ENCODE results near the gene TAPT1. TPM values are rescaled to one million over a fixed set of nuclear protein-coding genes. Genes with fewer than 3 reads are reported as not detected.

Gene TAPT1
- total RNA-seq, 1 donor from 2014 or later, result 7.0 TPM

- H3K4me3 ChIP-seq (ENCODE audit: low read depth, low read length), result no peak overlapping the region
- TF ChIP-seq CTCF (conservative IDR thresholded peaks at IDR 0.05; ENCODE audit: low read depth, low read length), result no peak
- no peak for DNase-seq (ENCODE audit: low read depth)
Measured at GRCh38 chr4:16165931-16166330, 60.3 kb downstream of the TAPT1 start.

DNA sequence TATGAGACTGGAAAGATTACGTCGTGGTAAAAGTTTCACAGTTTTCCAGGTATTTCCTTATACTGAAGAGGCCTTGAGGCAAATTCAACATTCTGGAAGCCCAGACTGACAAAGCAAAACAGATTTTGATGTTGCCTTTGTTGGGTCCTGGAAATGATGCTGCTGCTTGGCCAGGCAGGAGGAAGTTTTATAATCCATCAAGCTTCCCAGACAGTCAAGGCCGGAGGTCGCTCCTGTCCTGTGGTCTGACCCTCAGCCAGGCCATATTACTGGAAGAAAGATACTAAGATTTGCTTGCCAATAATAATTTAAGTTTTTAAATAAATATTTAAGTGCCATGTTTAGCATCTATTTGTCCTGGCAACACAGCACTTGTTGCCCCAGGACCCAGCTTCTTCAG is 63.4 kb downstream of the TAPT1 start:
- DNase-seq (ENCODE audit: low read depth), result no peak
- TF ChIP-seq CTCF (conservative IDR thresholded peaks at IDR 0.05; ENCODE audit: low read depth, low read length), result no peak
- no peak overlapping the region for H3K4me3 ChIP-seq (ENCODE audit: low read depth, low read length)

DNA sequence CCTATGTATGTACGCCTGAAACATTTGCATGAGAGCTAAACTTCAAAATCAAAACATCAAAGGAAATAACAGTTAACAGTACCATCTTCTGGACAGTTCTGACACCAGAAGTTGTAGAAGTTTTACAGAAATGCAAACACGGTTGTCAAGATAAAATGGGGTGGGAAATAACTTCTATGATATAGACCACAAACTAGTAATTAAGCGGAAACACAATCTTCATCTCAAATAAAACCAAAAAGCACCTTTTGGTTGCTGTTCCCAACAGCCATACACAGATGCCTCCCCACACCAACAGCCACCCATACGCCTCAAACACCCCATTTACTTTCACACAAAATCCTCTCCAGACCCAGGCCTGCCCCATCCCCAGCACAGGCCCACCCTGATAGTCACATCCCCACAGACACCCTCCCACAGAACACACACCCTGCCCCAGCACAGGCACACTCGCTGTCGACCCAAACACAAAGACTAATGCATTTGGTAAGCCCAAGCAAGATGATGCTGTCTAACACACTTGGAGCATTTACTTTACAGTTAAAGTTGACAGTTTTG is 64.3 kb downstream of the TAPT1 start:
- no peak overlapping the region for H3K4me3 ChIP-seq (ENCODE audit: low read depth, low read length)
- no peak for DNase-seq (ENCODE audit: low read depth)
- TF ChIP-seq CTCF (conservative IDR thresholded peaks at IDR 0.05; ENCODE audit: low read depth, low read length), result peak; percentile 14

DNA sequence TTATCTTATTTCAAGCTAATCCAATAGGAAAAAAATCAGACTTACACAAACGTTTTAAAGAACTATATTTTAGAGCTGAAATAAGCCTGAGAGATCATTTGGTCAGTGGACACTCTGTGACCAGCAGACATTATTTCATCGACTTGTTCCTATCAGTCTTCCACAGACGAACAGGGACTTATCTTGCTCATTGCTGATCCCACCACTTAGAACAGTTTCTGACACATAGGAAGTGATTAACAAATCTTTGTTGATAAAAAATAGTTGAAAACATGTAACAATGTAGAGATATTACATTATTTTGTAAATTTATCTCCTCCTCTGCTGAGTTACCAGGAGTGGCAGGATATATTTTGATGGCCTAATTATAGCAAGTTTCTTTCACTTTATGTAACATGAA is 65.8 kb downstream of the TAPT1 start:
- no peak for TF ChIP-seq CTCF (conservative IDR thresholded peaks at IDR 0.05; ENCODE audit: low read depth, low read length)
- H3K4me3 ChIP-seq (ENCODE audit: low read depth, low read length), result no peak overlapping the region
- no peak for DNase-seq (ENCODE audit: low read depth)

- no peak overlapping the region for H3K4me3 ChIP-seq (ENCODE audit: low read depth, low read length)
- TF ChIP-seq CTCF (conservative IDR thresholded peaks at IDR 0.05; ENCODE audit: low read depth, low read length), result no peak
- DNase-seq (ENCODE audit: low read depth), result no peak
Measured at GRCh38 chr4:16159286-16159685, 67.0 kb downstream of the TAPT1 start.

DNA sequence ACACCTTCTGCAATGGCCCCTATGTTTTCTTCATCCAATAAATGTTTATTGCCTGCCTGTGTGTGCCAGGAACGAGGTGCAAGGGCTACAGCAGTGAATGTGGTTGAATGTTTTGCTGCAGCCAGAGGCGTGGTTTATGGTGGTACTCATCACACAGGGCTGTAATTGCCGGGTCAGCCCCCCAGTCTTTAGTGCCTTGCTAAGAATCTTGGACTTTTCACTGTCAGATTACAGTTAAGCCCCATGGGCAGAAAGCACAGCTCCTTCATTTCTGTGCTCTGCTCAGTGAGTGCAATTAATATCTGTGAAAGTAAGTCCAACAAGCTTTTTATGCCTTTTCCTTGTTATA is 67.8 kb downstream of the TAPT1 start:
- DNase-seq (ENCODE audit: low read depth), result no peak
- no peak for TF ChIP-seq CTCF (conservative IDR thresholded peaks at IDR 0.05; ENCODE audit: low read depth, low read length)
- H3K4me3 ChIP-seq (ENCODE audit: low read depth, low read length), result no peak overlapping the region

Data from epithelial cell of proximal tubule (primary cell).